ENCODE data around the gene ASMTL.
"Not testable (repeated sequence)": the region's sequence is repeated elsewhere in the genome, so short reads cannot be mapped to it uniquely, and the experiment has no call there.

The ASMTL gene

GRCh38 chrX:1433646-1434357 is 18.9 kb downstream of the ASMTL start:
- DNase-seq (ENCODE audit: low read depth in 2 of 2): no peak

- DNase-seq (ENCODE audit: low read depth in 2 of 2): no peak
Observed at GRCh38 chrX:1430451-1430850, 22.3 kb downstream of the ASMTL start.

- DNase-seq (ENCODE audit: low read depth in 2 of 2): no peak
Observed at GRCh38 chrX:1427756-1428155, 25.0 kb downstream of the ASMTL start.

GRCh38 chrX:1426321-1426720 is 26.4 kb downstream of the ASMTL start:
- DNase-seq (ENCODE audit: low read depth in 2 of 2): not testable (repeated sequence)

GRCh38 chrX:1425381-1425780 is 27.3 kb downstream of the ASMTL start:
- DNase-seq (ENCODE audit: low read depth in 2 of 2): no peak

- DNase-seq (ENCODE audit: low read depth in 2 of 2): no peak
Observed at GRCh38 chrX:1424147-1424851, 28.4 kb downstream of the ASMTL start.

GRCh38 chrX:1423215-1423614 is 29.5 kb downstream of the ASMTL start:
- DNase-seq (ENCODE audit: low read depth in 2 of 2): no peak

- no peak for DNase-seq (ENCODE audit: low read depth in 2 of 2)
Observed at GRCh38 chrX:1422135-1422465, 30.6 kb downstream of the ASMTL start.

- no peak for DNase-seq (ENCODE audit: low read depth in 2 of 2)
Observed at GRCh38 chrX:1421433-1422134, 31.1 kb downstream of the ASMTL start.

- no peak for DNase-seq (ENCODE audit: low read depth in 2 of 2)
Observed at GRCh38 chrX:1420371-1420770, 32.3 kb downstream of the ASMTL start.

- no peak for DNase-seq (ENCODE audit: low read depth in 2 of 2)
Observed at GRCh38 chrX:1419545-1420355, 33.0 kb downstream of the ASMTL start.

- no peak for DNase-seq (ENCODE audit: low read depth in 2 of 2)
Observed at GRCh38 chrX:1418901-1419544, 33.7 kb downstream of the ASMTL start.

- DNase-seq (ENCODE audit: low read depth in 2 of 2): no peak
Observed at GRCh38 chrX:1417921-1418771, 34.6 kb downstream of the ASMTL start.

- DNase-seq (ENCODE audit: low read depth in 2 of 2): no peak
Observed at GRCh38 chrX:1416965-1417760, 35.5 kb downstream of the ASMTL start.

- DNase-seq (ENCODE audit: low read depth in 2 of 2): no peak
Observed at GRCh38 chrX:1416327-1416784, 36.4 kb downstream of the ASMTL start.

GRCh38 chrX:1412551-1413161 is 40.1 kb downstream of the ASMTL start:
- no peak for DNase-seq (ENCODE audit: low read depth in 2 of 2)

GRCh38 chrX:1411326-1411725 is 41.4 kb downstream of the ASMTL start:
- DNase-seq (ENCODE audit: low read depth in 2 of 2): no peak

- no peak for DNase-seq (ENCODE audit: low read depth in 2 of 2)
Observed at GRCh38 chrX:1407035-1407434, 45.7 kb downstream of the ASMTL start.

- not testable (repeated sequence) for DNase-seq (ENCODE audit: low read depth in 2 of 2)
Observed at GRCh38 chrX:1405769-1406168, 46.9 kb downstream of the ASMTL start.

All from stimulated activated CD4-positive, alpha-beta T cell treated with anti-CD3 and anti-CD28 coated beads, Interleukin-1b, Interleukin-23, amount 100 ng/mL, for 4 hours (primary cell).